HG02885 (cell line): ENCODE results near the gene RAB6B.

Experiments used
- ATAC-seq: cut with Tn5 transposase; IDR thresholded peaks from one replicate; pipeline ENCODE4 v1.9.1; 2021; ENCODE audit warnings: mild to moderate bottlenecking; ENCODE audit not compliant: unreplicated experiment, poor library complexity

RAB6B gene

DNA sequence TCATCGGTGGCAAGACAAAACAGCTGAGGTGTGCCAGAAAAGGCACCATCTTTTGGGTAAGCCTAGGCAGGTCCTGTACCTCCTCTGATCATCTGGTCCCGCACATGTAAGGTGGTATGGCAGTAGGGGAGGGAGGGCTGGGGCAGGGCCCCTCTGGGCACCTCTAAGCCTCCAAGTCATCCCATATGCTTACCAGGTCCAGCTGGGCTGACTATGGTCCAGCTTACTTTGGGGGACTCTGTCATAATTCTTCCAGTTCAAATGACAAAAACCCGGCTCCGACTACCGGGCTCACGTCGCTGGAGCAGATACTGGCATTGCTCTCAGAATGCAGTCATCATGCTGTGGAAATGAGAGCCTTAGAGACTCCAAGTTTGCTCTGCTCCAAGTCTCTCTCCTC lies 1.9 kb upstream of the RAB6B start:
- ATAC-seq: no peak

- ATAC-seq: no peak
Measured at GRCh38 chr3:133896002-133896761, 500 bp upstream of the RAB6B start.

DNA sequence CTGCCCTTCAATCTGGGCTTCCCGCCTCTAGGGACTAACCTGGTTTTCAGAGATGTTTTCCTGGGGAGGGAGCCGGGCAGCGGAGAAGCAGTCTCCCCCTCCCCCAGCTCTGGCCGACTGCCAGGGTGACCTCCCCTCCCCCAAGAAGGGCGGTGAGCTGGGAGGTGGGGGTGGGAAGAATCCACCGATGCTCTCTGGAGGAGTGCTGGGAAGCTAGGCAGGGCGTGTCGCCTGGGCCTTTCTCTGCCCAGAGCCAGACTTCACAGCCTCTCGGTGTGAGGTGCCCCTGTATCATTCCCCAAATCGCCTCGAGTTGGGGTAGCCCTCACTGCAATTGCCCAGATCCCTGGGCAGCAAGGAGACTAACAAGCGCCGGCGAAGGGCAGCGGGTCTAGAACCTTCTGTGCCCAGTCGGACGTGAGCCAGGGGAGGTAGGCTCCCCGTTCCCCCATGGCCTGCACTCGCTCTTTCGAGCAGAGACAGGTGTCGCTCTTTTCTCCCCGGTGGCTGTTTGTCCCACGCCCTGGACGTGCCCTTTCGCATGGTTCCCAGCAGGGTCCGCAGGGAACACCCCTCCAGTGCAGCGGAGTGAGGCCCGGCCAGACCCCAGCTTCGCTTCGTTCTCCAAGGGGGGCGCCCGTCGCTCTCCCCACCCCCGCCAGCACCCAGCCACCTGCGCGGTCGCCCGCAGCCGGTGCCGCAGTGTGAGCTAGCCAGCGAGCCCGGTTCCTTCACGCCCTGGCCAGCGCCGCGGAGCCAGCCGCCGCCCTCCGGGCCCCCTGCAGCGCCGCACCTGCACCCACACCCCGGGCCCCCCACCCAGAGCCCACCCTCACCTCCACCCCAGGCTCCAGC lies 1.1 kb downstream of the RAB6B start:
- no peak for ATAC-seq

DNA sequence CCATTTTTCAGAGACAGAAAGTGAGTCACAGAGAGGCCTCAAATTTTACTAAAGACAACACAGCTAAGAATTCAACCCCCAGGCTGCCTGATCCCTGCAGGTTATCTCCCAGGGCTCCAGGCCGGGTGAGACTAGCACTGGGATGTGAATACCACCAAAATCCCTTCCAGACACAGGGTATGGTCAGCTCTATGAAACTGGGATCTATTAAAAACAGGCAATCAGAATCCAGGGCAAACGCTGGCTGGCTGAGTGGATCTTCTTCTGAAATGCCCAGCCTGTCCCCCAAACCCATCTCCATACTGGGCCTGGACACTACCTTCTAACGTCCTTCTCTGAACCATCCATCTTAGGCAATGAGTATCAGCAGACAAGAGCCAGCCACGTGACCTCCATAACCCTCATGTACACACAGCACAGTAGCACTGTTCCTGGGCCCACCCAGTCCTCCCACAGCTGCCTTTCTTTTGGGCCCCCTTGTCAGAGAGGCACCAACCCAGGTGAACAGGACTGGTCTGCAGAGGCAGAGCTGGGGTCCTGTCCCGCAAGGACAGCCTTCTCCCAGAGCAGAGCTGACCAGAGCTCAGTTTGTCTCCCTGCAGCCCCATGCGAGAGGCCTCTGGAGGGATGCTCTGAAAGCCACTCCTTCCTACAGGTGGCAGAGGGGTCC lies 1.9 kb downstream of the RAB6B start:
- no peak for ATAC-seq

DNA sequence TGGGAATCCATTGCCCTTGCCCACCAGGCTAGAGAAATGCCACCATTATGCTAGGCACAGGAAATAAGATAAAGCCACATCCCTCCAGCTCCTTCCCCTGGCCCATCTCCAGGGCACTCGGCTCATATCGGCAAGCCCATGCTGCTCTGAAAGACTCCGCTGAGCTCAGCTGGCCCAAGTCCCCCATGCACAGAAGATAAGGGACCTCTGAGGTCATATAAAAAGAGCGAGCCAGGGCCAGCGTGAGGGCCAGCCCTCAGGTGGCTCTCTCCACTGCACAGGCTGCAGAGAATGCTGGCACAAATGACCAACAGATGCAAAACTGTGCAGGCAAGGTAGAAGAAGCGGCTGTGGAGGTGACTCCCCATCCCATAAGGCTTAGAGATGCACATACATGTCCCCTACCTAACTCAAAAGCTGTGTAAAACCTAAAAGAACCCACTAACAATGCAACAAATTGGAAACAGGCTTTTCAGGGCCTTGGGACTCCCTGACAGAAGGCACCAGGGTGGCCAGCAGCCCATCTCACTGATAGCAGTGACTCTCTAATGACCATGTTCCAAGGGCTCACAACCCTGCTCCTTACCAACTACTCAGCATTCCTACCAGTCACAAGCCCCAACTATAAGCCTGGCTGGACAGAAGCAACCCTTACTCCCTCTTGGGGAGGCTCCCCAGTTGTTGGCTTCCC lies 3.0 kb downstream of the RAB6B start:
- ATAC-seq: no peak

- ATAC-seq: no peak
Measured at GRCh38 chr3:133891662-133892378, 3.9 kb downstream of the RAB6B start.

GRCh38 chr3:133890972-133891644 lies 4.6 kb downstream of the RAB6B start:
- no peak for ATAC-seq

DNA sequence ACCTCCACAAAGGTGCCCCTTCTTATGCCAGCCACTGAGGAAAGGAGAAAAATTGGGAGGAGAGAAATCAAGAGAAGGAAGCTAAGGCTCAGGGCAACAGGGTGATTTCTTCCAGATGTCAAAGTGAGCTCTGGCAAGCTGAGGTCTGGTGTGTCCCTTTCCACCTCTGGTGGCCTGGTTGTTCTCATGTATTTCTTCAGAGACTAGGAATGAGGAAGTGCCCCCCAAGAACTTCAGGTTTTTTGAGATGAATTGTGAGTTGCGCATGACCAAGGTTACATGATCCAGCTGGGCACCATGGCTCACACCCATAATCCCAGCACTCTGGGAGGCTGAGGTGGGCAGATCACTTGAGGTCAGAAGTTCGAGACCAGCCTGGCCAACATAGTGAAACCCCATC lies 5.6 kb downstream of the RAB6B start:
- ATAC-seq: no peak

DNA sequence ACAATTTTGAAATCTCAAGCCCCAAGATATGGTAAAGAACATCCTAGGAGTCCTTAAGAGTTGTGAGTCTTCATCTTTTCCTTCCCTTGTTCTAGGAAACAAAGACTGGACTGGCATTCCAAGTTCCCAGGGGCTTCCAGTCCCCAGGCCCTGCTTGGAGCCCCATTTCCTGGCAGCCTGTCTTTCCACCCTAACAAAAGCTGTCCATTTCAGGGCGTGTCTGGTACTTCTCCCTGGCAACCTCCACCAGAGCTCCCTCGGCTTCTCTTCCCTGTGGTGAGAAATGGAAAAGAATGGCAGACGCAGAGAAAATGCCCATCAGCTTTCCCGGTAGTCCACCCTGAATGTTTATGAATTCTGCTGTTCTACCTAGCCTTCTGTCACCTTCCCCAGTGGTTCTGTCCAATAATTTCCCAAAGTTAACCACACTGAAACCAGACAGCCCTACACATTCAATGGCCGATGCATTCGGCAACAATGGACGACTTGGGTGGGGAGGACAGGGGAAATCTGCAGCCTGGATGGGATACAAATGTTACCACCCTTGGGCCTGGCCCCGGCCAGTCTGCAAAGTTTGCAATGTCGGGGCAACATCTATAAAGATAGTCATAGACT lies 6.8 kb downstream of the RAB6B start:
- ATAC-seq: no peak

- ATAC-seq: no peak
Measured at GRCh38 chr3:133887803-133888703, 7.6 kb downstream of the RAB6B start.

GRCh38 chr3:133887074-133887802 lies 8.4 kb downstream of the RAB6B start:
- no peak for ATAC-seq

DNA sequence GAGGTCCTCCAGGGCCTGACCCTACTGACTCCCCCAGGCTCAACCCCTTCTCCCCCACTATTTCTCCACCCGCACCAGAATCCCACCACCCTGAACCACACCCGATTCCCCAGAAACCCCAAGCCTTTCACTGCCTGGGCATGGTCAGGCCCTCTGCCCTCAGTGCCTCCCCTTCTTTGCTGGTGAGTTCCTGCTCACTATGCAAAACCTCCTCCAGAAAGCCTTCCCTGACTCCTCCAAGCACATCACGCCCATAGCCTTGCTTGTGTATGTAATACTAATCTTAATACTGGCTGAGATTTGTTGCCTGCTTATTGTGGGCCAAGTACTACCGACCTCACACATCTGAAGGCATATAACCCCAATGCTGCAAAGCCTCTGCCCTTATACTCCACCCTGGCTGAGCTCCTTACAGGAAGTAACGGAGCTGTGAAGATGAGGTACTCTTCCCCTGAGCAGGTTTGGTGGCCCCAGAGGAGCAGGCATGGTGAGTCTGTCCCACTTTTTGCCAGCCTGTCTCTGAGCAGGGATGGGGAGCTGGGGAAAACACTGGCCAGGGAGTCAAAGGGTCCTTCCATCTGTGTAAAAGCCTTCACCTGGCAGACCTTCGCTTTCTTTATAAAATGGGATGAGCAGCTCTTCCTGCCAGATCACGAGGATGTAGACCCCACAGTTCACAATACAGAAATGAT lies 9.5 kb downstream of the RAB6B start:
- ATAC-seq: no peak

- no peak for ATAC-seq
Measured at GRCh38 chr3:133884887-133885711, 10.6 kb downstream of the RAB6B start.

GRCh38 chr3:133884054-133884886 lies 11.4 kb downstream of the RAB6B start:
- ATAC-seq: no peak

DNA sequence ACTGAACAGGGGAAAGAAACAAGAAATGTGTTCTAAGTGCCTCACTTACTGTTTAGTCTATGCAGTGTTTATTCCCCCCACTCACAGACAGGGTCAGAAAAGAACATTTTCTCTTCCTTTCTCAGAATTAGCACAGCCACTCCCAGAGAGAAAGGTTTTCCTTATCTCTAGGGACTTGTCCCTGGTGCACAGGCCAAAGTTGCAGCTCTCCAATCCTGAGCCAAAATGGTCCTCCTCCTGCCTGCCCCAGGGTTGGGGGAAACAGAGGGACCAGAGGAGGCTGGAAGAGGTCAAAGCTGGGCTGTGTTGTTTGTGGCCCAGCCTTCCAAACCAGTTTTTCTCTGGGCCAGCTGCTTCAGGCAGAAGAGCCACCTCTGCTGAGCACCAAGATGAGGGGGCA lies 12.0 kb downstream of the RAB6B start:
- ATAC-seq: no peak
